Measurements from ENCODE around the gene POLR2L. TPM values are rescaled to one million over a fixed set of nuclear protein-coding genes. Genes with fewer than 3 reads are reported as not detected.
A peak's percentile ranks its signal among the peaks of the same experiment; 100 is the strongest.

POLR2L gene
- total RNA-seq, 1 donor from 2014 or later = 213 TPM

DNA sequence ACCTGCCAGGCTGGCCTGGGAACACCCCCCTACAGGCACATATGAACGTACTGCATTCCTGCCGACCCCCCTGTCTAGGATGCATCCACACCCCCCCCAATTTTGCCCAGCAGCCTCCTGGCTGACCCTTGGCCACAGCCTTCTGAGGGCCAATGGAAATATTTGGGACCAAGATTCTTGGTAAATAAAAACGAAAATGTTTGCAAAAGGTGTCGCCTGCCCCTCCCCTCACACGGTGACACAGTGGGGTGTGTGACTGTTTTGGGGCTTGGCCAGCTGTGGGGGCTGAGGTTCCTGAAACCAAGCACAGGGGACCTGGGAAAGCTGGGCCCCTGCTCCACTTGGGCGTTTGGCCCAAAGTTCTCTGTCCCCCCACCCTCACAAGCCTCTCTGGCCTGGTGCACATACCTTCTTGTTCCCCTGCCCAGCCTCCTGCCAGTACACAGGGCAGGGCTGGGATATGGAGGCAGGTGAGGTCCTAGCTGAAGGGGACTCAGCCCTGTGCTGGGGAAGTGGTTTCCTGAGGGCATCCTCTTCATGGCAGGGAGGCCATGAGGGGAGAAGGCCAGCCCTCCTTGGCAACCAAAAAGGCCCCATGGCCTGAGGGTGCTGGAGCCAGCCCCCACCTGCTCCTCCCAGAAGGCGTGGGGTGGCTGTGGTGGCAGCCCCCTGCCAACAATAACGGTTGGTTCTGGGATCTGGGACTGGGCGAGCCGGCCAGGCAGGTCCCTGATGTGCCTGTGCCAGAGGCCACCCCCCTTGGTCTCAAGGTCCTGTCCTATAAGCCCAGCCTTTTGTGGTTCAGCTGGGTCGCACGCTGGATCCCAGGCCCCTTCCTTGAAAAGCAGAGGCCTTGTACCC, 16.7 kb downstream of the POLR2L start:
- TF ChIP-seq CTCF (conservative IDR thresholded peaks at IDR 0.05; ENCODE audit: low read depth, low read length) = no peak
- no peak for DNase-seq (ENCODE audit: low read depth)
- H3K4me3 ChIP-seq (ENCODE audit: low read depth, low read length) = no peak overlapping the region

- no peak for TF ChIP-seq CTCF (conservative IDR thresholded peaks at IDR 0.05; ENCODE audit: low read depth, low read length)
- no peak for DNase-seq (ENCODE audit: low read depth)
- H3K4me3 ChIP-seq (ENCODE audit: low read depth, low read length) = no peak overlapping the region
These were observed 17.4 kb downstream of the POLR2L start for GRCh38 chr11:824942-825341.

DNA sequence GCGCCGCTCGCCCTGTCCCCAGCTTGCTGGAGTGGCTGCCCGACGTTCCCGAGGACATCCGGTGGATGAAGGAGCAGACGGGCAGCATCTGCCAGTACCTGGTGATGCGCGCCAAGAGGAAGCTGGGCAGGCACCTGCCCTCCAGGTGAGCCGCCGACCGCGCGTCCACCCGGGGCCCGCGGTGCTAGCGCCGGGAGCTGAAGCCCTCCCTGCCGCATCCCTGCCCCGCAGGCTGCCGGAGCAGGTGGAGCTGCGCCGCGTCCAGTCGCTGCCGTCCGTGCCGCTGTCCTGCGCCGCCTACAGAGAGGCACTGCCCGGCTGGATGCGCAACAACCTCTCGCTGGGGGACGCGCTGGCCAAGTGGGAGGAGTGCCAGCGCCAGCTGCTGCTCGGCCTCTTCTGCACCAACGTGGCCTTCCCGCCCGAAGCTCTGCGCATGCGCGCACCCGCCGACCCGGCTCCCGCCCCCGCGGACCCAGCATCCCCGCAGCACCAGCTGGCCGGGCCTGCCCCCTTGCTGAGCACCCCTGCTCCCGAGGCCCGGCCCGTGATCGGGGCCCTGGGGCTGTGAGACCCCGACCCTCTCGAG, 17.9 kb downstream of the POLR2L start:
- DNase-seq (ENCODE audit: low read depth) = no peak
- no peak for TF ChIP-seq CTCF (conservative IDR thresholded peaks at IDR 0.05; ENCODE audit: low read depth, low read length)
- no peak overlapping the region for H3K4me3 ChIP-seq (ENCODE audit: low read depth, low read length)

DNA sequence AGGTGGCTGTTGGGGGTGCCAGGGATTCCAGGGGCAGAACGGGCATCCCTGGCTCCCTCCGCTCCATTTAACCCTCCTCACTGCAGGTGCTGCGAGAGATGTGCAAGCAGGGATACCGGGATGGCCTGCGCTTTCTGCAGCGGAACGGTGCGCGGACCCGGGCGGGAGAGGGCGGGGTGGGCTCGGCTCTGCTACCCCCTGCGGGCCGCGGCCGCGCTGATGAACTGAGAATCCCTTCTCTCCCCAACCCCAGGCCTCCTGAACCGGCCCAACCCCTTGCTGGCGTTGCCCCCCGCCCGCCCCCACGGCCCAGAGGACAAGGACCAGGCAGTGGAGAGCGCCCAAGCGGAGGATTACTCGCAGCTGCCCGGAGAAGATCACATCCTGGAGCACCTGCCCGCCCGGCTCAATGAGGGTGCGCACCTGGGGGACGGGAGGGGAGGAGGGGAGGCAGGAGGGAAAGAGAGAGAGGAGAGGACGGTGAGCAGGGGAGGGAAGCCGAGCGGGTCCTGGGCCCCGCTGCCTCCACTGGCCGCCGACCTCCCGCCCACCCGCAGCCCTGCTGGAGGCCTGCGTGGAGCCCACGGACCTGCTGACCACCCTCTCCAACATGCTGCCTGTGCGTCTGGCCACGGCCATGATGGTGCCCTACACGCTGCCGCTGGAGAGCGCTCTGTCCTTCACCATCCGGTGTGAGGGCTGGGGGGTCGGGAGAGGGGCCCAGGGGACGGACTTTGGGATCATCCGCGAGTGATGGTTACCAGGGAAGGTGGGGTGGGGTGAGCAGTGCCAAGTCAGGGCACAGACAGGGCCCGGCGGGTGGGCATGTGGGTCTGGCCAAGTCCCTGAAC, 18.7 kb downstream of the POLR2L start:
- no peak overlapping the region for H3K4me3 ChIP-seq (ENCODE audit: low read depth, low read length)
- TF ChIP-seq CTCF (conservative IDR thresholded peaks at IDR 0.05; ENCODE audit: low read depth, low read length) = no peak
- DNase-seq (ENCODE audit: low read depth) = no peak

DNA sequence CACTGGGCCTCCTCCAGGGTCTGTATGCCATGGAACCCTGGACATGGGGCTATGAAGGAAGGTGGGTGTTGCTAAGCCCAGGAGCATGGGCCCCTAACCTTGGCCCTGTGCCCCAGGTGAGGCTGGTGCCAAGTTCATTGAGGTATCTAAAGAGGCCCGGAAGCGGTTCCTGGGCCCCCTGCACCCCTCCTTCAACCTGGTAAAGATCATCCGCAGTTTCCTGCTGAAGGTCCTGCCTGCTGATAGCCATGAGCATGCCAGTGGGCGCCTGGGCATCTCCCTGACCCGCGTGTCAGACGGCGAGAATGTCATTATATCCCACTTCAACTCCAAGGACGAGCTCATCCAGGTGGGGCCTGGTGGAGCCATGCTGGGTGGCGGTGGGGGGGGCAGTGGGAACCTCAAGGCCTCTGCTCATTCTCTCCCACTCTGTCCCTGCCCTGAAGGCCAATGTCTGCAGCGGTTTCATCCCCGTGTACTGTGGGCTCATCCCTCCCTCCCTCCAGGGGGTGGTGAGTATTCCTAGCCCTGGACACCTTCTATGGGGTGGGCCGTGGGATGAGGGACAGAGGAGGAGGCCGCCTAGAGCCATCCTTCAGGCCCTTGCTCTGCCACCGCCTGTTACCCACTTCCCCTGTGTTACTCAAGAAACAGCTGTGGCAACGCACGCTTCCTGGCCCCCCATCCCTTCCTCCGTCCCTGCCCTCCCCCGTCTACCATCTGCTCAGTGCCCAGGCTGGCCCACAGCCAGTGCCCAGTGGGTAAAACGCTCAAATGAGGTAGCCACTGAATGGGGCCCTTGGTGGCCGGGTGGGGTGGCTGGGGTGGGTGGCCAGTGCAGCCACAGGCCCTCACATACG, 20.6 kb downstream of the POLR2L start:
- no peak for TF ChIP-seq CTCF (conservative IDR thresholded peaks at IDR 0.05; ENCODE audit: low read depth, low read length)
- no peak for DNase-seq (ENCODE audit: low read depth)
- peak overlapping the region; percentile 88 for H3K4me3 ChIP-seq (ENCODE audit: low read depth, low read length)

Data from epithelial cell of proximal tubule (primary cell).